ENCODE measurements around the gene EXD3.
"Not testable (repeated sequence)": the region's sequence is repeated elsewhere in the genome, so short reads cannot be mapped to it uniquely, and the experiment has no call there.

EXD3 gene

GRCh38 chr9:137339045-137339907 is 83.7 kb downstream of the EXD3 start:
- TF ChIP-seq CTCF (IDR thresholded peaks at IDR 0.05; ENCODE audit: low read length, missing control alignments) = no peak
- H3K4me3 ChIP-seq (replicated peaks; ENCODE audit: low read depth, low read length) = no peak overlapping the region
- DNase-seq (ENCODE audit: low read depth) = peak; percentile 67

- no peak for DNase-seq (ENCODE audit: low read depth)
Measured at GRCh38 chr9:137336735-137337134, 86.2 kb downstream of the EXD3 start.

GRCh38 chr9:137333016-137333671 is 89.8 kb downstream of the EXD3 start:
- TF ChIP-seq CTCF (IDR thresholded peaks at IDR 0.05; ENCODE audit: low read length, missing control alignments) = no peak
- no peak for DNase-seq (ENCODE audit: low read depth)
- no peak overlapping the region for H3K4me3 ChIP-seq (replicated peaks; ENCODE audit: low read depth, low read length)

More at GRCh38 chr9:137336735-137337134, 86.2 kb downstream of the EXD3 start:
- no peak overlapping the region for H3K4me3 ChIP-seq (replicated peaks; ENCODE audit: low read depth, low read length)
- TF ChIP-seq CTCF (IDR thresholded peaks at IDR 0.05; ENCODE audit: low read length, missing control alignments) = no peak

- no peak for TF ChIP-seq CTCF (IDR thresholded peaks at IDR 0.05; ENCODE audit: low read length, missing control alignments)
- DNase-seq (ENCODE audit: low read depth) = no peak
- no peak overlapping the region for H3K4me3 ChIP-seq (replicated peaks; ENCODE audit: low read depth, low read length)
Measured at GRCh38 chr9:137331929-137332328, 91.0 kb downstream of the EXD3 start.

- no peak for TF ChIP-seq CTCF (IDR thresholded peaks at IDR 0.05; ENCODE audit: low read length, missing control alignments)
- H3K4me3 ChIP-seq (replicated peaks; ENCODE audit: low read depth, low read length) = no peak overlapping the region
- no peak for DNase-seq (ENCODE audit: low read depth)
Measured at GRCh38 chr9:137330689-137331088, 92.3 kb downstream of the EXD3 start.

GRCh38 chr9:137329590-137329989 is 93.4 kb downstream of the EXD3 start:
- DNase-seq (ENCODE audit: low read depth); H3K4me3 ChIP-seq (replicated peaks; ENCODE audit: low read depth, low read length): not testable (repeated sequence)

GRCh38 chr9:137327641-137328550 is 95.1 kb downstream of the EXD3 start:
- H3K4me3 ChIP-seq (replicated peaks; ENCODE audit: low read depth, low read length); DNase-seq (ENCODE audit: low read depth): not testable (repeated sequence)

All from fibroblast of pulmonary artery (primary cell).